Endothelial cell of umbilical vein (primary cell): ENCODE results near the gene GPR68.

ENCODE experiments used
- CTCF ChIP-seq, 2 donors: IDR thresholded peaks; 1 replicate in 1 of 2; 2 replicates in 1 of 2; pipeline ENCODE4 v1.5.1; 2011; ENCODE audit warnings: low read length in 2 of 2, mild to moderate bottlenecking in 2 of 2, moderate library complexity in 2 of 2, control low read depth in 1 of 2, inconsistent platforms in 1 of 2, low read depth in 1 of 2; ENCODE audit not compliant: insufficient read depth in 1 of 2; ENCODE audit errors: extremely low read depth in 1 of 2
- JUN ChIP-seq: IDR thresholded peaks from 2 replicates; pipeline ENCODE4 v1.6.1; 2011; ENCODE audit warnings: borderline replicate concordance, low read depth; ENCODE audit not compliant: insufficient read length, insufficient read depth
- MAX ChIP-seq: IDR thresholded peaks from 2 replicates; pipeline ENCODE4 v1.6.1; 2011; ENCODE audit not compliant: insufficient read depth, insufficient read length
- POLR2A ChIP-seq: IDR thresholded peaks from 2 replicates; pipeline ENCODE4 v1.6.1; 2012; ENCODE audit warnings: low read depth, mild to moderate bottlenecking, control low read depth, low read length

GRCh38 chr14:91258011-91258618 is 13.6 kb upstream of the GPR68 start:
- TF ChIP-seq POLR2A, result no peak
- TF ChIP-seq CTCF (IDR thresholded peaks at IDR 0.05; ENCODE audit: extremely low read depth in 1 of 2, insufficient read depth in 1 of 2, low read depth in 1 of 2, low read length in 2 of 2), result no peak
- no peak for TF ChIP-seq MAX
- TF ChIP-seq JUN, result no peak
